Left forelimb (tissue), 1 donor: ENCODE data around the gene PHRF1.

Source experiments
- DNase-seq: peaks from one replicate; pipeline ENCODE4 v3.0.0-alpha.2; 2018; ENCODE audit warnings: low spot score

PHRF1 gene

DNA sequence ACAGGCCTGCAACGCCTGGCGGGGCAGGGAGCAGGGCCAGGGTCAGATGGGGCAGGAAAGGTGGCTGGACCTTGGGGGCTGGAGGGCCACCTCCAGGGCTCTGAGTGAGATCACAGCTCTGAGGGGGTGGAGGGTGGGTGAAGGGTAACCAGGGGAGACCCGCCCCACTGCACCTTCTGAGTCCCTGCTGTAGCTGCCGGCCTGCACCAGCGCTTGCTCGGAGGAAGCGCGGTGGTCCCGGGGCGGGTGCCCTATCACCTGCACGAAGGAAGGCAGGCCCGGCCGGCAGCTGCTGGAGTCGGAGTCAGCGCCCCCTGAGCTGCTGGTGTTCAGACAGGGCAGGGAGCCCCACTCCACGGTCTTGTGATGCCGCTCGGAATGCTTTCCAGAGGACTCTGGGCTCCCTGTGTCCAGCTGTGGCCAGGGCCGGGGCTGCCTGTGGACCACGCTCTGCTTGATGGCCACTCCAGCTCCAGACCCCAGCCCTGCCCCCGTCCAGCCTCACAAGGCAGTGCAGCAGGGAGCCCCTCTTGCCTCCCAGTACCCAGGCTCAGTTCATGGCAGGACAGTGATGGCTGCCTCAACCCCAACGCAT is 19.5 kb upstream of the PHRF1 start:
- no peak for DNase-seq

GRCh38 chr11:557328-558132 is 18.7 kb upstream of the PHRF1 start:
- DNase-seq = no peak

DNA sequence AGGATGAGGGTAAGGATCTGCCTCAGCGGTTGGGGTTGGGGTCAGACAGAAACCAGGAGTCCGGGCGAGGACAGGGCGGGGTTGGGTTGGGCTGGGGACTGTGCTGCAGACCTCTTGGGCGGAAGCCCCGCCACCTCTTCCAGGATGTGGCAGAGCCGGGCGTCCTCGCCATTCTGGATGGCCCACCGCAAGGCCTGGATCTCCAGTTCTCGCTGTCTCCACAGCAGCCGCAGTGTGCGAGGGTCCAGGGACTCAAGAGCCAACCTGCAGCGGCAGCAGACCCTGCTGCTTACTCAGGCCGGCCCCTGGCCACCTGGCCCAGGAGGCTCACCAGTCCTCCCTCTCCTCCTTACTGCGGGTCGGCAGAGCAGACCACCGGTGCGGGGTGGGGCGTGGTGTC is 17.8 kb upstream of the PHRF1 start:
- no peak for DNase-seq

DNA sequence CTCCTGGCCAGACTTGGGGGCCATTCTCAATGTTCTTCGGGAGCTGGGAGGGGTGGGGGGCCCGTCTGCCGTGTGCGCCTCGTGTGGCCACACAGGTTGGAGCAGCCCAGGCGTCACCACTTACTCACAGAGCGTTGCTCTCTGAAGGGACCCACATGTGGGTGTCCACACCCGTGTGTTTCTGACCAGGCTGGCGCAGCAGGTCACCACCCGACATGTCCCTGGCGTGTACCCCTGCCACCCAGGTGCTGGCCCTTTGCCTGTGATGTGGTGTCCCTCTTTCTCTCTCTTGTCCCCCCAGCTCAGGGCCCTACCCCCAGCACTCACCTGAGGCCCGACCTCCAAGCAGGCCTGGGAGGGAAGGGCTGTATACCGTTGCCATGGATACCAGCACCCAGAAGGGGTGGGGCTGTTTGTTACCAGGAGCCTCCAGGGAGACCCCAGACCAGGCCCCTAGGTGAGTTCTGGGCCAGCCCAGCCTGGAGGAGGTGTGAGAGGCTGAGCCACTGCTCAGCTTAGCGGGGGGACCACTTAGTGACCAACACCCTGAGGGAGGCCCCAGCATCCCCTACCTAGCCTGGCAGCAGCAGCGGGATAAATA is 17.1 kb upstream of the PHRF1 start:
- no peak for DNase-seq

DNA sequence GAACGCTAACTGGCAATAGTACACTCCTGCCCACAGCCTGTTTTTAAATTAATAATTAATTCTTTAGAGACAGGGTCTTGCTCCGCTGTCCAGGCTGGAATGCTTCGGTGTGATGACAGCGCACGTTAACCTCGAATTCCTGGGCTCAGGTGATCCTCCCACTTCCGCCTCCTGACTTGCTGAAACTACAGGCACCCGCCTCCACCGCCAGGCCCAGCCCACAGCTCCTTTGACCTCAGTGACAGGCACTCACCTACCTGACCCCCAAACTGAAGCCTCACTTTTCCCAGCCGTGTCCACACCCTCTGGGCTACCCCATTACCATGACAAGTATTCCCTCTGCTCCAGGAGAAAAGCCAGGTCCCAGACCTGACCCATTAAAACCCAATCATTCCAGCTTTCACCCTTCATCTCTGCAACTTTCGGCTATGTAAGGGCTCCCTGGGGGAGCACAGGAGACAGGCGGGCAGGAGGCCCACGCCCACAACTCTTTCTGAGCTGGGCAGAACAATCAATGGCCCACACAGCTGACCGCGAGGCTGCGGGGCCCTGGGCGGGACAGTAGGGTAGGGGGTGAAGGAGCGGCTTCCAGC is 16.5 kb upstream of the PHRF1 start:
- DNase-seq = no peak

- DNase-seq = peak; percentile 95
These were observed 15.7 kb upstream of the PHRF1 start, which contains the start of the genes LMNTD2 and RASSF7 for GRCh38 chr11:560305-561147. TSS of gene LMNTD2 (minus strand) at chr11:560738. CDS start at chr11:560716, 22 bp downstream. TSS of gene RASSF7 (plus strand) at chr11:560970. CDS start at chr11:561769, 799 bp downstream.

GRCh38 chr11:561148-562003 is 14.9 kb upstream of the PHRF1 start:
- no peak for DNase-seq

- DNase-seq = no peak
These were observed 14.1 kb upstream of the PHRF1 start for GRCh38 chr11:562046-562645.

- no peak for DNase-seq
These were observed 13.0 kb upstream of the PHRF1 start for GRCh38 chr11:563066-563811.

DNA sequence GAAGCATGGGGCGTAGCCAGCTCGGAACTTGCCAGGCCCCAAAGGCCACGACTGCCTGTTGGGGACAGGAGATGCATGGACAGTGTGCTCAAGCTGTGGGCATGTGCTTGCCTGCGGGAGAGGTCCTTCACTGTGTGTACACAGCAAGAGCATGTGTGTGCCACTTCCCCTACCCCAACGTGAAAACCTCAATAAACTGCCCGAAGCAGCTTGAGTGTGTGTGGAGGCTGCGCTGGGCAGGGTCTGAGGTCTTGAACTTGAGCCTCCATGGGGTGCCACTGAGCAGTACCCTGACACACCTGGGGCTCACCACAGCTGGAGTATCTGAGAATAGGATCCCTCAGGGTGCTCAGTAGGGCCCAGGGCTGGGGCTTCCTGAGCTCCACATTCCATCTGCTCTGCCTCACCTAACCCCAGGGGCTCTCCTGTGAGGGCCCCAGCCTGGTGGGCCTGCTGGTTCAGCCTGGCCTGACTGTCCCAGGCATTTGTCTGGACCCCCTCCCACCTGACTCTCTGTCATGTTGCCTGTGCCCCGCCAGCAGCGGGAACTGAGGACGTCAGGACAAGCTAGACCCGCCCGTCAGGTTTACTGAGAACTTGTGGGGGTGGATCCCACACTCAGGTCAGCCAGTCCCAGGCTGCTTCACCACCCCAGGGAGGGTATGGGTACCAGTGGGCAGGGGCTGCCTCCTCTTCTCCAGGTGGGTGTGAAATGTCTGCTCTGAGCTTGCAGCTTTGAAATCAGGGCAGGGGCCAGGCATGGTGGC is 12.3 kb upstream of the PHRF1 start:
- no peak for DNase-seq

GRCh38 chr11:565921-566509 is 10.3 kb upstream of the PHRF1 start:
- no peak for DNase-seq

GRCh38 chr11:567011-567628 is 9.2 kb upstream of the PHRF1 start:
- DNase-seq = no peak

DNA sequence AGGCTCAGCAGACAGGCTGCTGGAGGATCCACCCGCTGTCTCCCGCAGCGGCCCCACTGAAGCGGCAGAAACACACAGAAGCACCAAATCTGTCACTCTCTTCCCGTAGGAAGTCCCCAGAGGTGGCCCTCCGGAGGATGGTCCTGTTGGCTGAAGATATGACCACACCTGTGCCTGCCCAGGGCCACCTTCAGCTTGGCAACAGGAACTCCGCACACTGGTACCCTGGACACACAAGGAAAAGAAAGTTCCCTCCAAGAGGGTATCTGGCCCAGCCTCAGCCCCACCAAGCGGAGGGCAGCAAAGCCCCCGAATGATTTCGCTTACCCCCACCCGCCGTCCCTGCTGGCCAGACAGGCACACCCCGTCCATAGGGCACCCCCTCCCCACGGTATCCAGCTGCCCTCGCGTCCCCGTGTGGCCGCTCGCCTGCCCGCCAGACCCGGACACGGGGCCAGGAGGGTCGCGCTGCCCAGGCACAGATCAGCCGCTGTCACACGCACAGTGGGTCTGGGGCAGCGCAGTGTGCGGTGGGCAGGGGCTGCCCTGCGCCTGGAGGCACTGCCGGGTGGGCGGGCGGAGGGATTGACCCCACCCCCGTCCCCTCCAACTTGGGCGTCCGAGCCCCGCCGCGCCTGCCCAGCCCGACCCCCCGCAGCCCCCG is 8.5 kb upstream of the PHRF1 start:
- DNase-seq = no peak

GRCh38 chr11:568306-569157 is 7.7 kb upstream of the PHRF1 start:
- peak; percentile 96 for DNase-seq

- DNase-seq = no peak
These were observed 6.9 kb upstream of the PHRF1 start for GRCh38 chr11:569158-569885.

DNA sequence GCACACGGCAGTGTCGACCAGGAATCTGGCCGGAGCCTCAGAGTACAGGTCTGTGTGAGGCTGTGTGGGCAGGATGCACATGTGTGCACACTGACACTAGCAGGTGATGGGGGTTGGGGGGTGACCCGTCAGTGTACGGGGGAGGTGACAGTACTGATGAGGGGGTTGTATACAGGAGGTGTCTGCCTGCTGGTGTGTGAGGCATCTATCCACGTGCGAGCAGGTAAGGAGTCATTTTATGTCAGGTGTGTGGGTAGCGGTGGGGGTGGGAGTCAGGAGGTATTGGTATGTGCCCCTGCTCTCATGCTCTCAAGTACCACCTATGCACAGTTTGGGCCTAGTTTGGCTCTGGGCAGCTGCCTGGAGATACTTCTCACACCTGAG is 4.5 kb upstream of the PHRF1 start:
- DNase-seq = no peak
